Measurements from ENCODE around the gene ZCCHC24.
A peak's percentile ranks its signal among the peaks of the same experiment; 100 is the strongest.

ZCCHC24 gene

GRCh38 chr10:79445161-79445976 is at the start of gene ZCCHC24:
TSS of gene ZCCHC24 (minus strand) at chr10:79445624. CDS start at chr10:79445440, 184 bp downstream.
- DNase-seq: peak; percentile 95

- no peak for DNase-seq
Observed at GRCh38 chr10:79493806-79494205, 48.4 kb upstream of the ZCCHC24 start.

DNA sequence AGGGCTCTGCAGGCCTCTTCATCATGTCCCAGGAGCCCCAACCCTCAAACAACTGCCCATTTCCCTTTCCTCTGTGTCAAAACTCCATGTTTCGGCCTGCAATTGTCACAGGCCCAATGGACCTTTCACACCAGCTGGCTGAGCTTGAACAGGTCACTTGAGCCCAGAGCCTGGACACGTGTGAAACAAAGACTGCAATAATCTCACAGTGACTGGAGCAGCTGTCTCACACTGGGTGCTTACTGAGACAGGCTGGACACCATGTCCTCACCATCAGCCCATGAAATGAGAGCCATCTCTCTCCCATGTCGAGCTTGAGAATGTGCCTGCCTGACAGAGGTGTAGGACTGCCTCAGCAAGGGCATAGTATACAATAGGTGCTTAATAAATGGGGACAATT is 47.4 kb upstream of the ZCCHC24 start:
- DNase-seq: no peak

DNA sequence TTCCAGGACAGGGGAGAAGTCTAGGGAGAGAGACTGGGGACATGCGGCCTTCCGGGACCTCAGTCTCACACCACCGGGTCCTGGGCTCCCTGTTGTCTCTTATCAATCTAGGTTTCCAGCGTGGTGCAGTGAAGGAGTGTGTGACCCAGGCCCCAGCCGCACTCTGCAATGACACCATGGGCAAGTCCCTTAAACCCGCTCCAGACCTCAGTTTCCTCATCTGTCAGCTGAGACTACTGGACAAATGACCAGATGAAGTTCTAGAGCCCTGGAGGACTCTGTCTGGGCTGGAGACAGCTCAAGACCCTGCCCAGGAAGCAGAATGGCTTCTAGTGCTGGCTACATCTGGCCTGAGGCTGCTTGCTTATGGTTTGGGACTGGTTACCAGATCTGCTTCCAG is 46.8 kb upstream of the ZCCHC24 start:
- no peak for DNase-seq

GRCh38 chr10:79491143-79491835 is 45.9 kb upstream of the ZCCHC24 start:
- DNase-seq: no peak

GRCh38 chr10:79490400-79491142 is 45.1 kb upstream of the ZCCHC24 start:
- no peak for DNase-seq

- DNase-seq: peak; percentile 14
Observed at GRCh38 chr10:79488870-79489269, 43.4 kb upstream of the ZCCHC24 start.

GRCh38 chr10:79488336-79488735 is 42.9 kb upstream of the ZCCHC24 start:
- DNase-seq: no peak

- DNase-seq: peak; percentile 55
Observed at GRCh38 chr10:79487296-79488194, 42.1 kb upstream of the ZCCHC24 start.

- DNase-seq: no peak
Observed at GRCh38 chr10:79484476-79484875, 39.1 kb upstream of the ZCCHC24 start.

DNA sequence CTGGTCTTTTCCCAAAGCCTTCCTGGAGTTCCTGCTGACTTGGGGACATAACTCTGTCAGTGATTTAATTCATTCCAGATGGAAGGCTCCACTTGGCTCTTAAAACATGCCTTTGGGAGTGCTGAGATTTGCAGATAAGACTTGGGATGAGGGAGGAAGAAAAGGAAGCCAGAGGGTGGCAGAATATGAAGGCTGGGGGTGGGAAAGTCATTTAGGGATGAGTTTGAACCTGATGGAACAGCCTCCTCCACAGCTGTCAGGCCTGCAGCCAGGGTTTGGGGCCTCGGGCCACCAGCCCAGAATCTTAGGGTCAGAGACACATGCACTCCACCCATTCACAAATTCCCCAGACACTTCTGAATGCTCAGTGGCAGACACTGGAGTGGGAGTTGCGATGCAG is 38.5 kb upstream of the ZCCHC24 start:
- DNase-seq: no peak

- no peak for DNase-seq
Observed at GRCh38 chr10:79483299-79483698, 37.9 kb upstream of the ZCCHC24 start.

- no peak for DNase-seq
Observed at GRCh38 chr10:79482741-79483140, 37.3 kb upstream of the ZCCHC24 start.

DNA sequence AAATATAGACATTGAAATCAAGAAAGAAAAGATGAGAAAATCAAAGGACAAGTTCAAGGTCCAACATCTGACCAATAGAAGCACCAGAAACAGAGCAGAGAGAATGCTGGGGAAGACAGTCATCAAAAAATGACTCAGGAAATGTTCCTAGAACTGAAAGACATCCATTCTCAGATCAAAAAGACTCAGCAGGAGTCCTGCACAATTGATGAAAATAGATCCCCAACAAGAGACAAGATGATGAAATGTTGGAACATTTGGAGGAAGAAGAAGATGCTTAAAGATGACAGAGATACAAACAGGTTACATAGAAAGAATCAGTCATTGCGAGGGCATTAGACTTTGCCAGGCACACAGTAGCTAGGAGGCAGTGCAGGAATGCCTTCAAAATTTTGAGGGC is 36.9 kb upstream of the ZCCHC24 start:
- no peak for DNase-seq

DNA sequence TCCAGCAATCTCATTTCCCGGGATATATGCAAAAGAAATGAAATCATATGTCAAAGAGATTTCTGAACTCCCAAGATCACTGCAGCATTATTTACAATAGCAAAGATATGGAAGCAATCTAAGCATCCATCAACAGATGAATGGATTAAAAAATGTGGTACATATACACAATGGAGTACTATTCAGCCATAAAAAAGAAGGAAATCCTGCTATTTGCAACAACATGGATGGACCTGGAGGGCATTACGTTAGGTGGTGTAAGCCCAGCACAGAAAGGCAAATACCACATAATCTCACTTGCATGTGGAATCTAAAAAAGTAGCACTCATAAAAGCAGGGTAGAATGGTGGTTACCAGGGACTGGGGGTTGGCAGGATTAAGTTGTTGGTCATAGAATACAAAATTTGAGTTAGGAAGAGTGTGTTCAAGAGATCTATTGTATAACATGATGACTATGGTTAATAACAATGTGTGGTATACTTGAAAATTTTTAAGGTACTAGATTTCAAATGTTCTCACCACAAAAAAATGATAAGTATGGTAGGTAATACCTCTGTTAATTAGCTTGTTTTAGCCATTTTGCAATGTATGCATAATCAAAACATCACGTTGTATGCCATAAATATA is 34.0 kb upstream of the ZCCHC24 start:
- DNase-seq: no peak

DNA sequence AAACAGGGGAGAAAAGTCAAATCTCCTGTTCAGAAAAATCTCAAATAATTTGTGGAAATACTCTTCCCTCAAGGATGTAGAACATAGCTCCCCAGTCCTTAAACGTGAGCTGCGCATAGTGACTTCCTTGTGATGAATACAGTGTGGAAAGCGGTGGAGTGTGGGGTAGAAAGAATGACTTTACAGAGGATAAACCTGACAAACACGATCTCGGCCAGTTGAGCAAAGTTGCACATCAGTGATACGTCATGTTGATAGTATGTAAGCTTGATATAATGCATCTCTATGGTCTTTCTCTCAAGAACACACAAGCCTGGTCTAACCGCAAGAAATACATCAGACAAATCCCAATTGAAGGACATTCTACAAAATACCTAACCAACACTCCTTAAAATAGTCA is 32.0 kb upstream of the ZCCHC24 start:
- no peak for DNase-seq

DNA sequence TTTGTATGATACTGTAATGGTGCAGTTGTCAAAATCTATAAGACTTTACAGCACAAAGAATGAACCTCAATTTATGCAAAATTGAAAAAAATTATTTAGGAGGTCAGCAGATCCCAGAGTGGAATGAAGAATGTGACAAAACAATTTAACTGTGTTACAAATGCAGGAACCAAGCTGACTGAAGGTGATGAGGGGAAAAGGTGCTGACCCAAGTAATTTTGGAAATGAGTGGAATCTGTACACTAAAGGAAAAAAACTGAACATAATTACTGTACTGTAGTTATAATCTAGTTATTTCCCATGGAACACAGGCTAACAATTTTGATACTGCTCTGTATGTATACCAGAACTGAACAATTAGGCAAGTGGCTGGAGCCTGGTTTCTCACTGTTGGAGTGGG is 31.2 kb upstream of the ZCCHC24 start:
- no peak for DNase-seq

DNA sequence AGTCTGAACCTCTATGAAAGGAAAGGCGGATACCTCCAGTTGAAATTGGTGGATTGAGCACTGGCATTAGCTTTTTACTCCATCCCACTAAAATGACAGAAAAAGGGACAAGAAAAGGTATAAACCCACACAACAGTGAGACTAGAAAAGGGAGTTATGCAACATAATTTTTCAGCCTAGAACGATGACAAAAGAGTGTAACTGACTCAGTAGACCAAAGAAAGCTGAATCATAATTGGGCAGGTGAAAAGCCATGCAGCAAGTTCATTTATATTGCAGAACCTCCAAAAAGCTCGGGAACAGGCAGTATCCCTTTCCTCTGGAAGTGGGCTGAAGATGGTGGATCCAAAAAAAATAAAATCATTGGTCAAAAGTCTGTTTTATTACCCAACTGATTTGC is 30.5 kb upstream of the ZCCHC24 start:
- DNase-seq: no peak

- DNase-seq: no peak
Observed at GRCh38 chr10:79475119-79475653, 29.8 kb upstream of the ZCCHC24 start.

- DNase-seq: no peak
Observed at GRCh38 chr10:79473496-79474095, 28.2 kb upstream of the ZCCHC24 start.

DNA sequence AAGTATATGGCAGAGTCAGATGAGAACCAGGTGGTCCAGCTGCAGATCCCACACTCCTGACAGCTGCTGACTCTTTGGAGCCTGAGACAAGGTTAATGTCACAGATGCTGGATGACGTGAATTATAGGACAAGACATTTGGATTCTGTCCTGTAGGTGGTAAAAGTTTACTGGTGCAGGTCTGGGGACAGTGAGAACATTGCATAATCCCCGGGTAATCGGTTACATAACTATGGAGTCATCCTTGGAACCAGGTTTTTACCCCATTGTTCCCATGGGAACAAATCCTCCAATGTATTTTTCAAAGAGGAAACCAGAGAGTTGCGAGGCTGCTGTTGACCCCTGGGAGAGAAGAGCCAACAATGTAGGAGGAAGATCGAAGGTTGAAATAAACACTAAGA is 27.5 kb upstream of the ZCCHC24 start:
- no peak for DNase-seq
